K562 (cell line): Measurements from ENCODE around the gene LDLRAD3. TPM values are rescaled to one million over a fixed set of nuclear protein-coding genes. Genes with fewer than 3 reads are reported as not detected.

Experiments used
- CBX2 ChIP-seq: fragments of 200-600 bp; sonication (generic); IDR thresholded peaks from one replicate; pipeline ENCODE4 v1.6.1; 2012; ENCODE audit warnings: mild to moderate bottlenecking, low read length, inconsistent platforms; ENCODE audit not compliant: insufficient read depth, poor library complexity, severe bottlenecking
- CHD1 ChIP-seq: fragments of 200-600 bp; sonication (generic); IDR thresholded peaks from one replicate; pipeline ENCODE4 v1.6.1; 2012; ENCODE audit warnings: mild to moderate bottlenecking, moderate library complexity, low read length, inconsistent platforms
- FOXP4 ChIP-seq: sonication (generic); formaldehyde crosslinking; IDR thresholded peaks from 2 replicates; pipeline ENCODE4 v1.8.0; 2022; ENCODE audit warnings: mild to moderate bottlenecking, missing genetic modification reagents, borderline replicate concordance
- GMEB1 ChIP-seq: fragments of 250-450 bp; sonication (Bioruptor Pico); IDR thresholded peaks from 2 replicates; pipeline ENCODE4 v1.4.0; 2020; ENCODE audit warnings: mild to moderate bottlenecking
- MCM7 ChIP-seq, 2 experiments: fragments of 450-650 bp; IDR thresholded peaks; 2 replicates each; pipeline ENCODE4 v1.6.1; 2016 to 2018
- MEIS2 ChIP-seq: fragments of 450-650 bp; IDR thresholded peaks from 2 replicates; pipeline ENCODE4 v1.6.1; 2014; ENCODE audit warnings: mild to moderate bottlenecking; ENCODE audit not compliant: partially characterized antibody
- MTA2 ChIP-seq: fragments of 450-650 bp; IDR thresholded peaks from 2 replicates; pipeline ENCODE4 v1.6.1; 2016; ENCODE audit warnings: low read depth
- NR2C2 ChIP-seq, 2 experiments: fragments of 200-800 bp in 1 of 2; sonication (Bioruptor generic) in 1 of 2; sonication (generic) in 1 of 2; formaldehyde crosslinking in 1 of 2; IDR thresholded peaks; 2 replicates each; pipeline versions ENCODE4 v1.6.1 to v1.8.0; 2016 to 2022; ENCODE audit warnings: mild to moderate bottlenecking in 1 of 2, missing compliant biosample characterization in 1 of 2, missing genetic modification characterization in 1 of 2, missing genetic modification reagents in 1 of 2
- PHF20 ChIP-seq: fragments of 450-650 bp; IDR thresholded peaks from 2 replicates; pipeline ENCODE4 v1.6.1; 2018; ENCODE audit not compliant: partially characterized antibody
- SMAD1 ChIP-seq: fragments of 150-350 bp; IDR thresholded peaks from 2 replicates; pipeline ENCODE4 v1.6.1; 2014; ENCODE audit warnings: low read length, low read depth; ENCODE audit not compliant: partially characterized antibody
- SRSF3 ChIP-seq: fragments of 200-400 bp; formaldehyde crosslinking; IDR thresholded peaks from 2 replicates; pipeline ENCODE4 v1.6.1; 2016; ENCODE audit warnings: mild to moderate bottlenecking, low read length, moderate library complexity; ENCODE audit not compliant: insufficient read depth
- polyA plus RNA-seq, 8 experiments: library from polyadenylated mRNA; depleted of rRNA in 4 of 8; stranded (reverse) in 5 of 8; unstranded in 3 of 8; fragments of >200 nt; fragmentation: Nextera tagmentation in 2 of 8; fragmentation: Illumina TruSeq in 1 of 8; extraction: Ambion mirVana in 2 of 8; extraction: Trizol in 1 of 8; gene quantifications; 2 replicates each; pipeline versions ENCODE4 v1.2.1 to v1.2.3, GENCODE V29; 2011 to 2014; ENCODE audit warnings: inconsistent platforms in 1 of 8, missing spikeins in 1 of 8
- total RNA-seq, 7 experiments: library from RNA; depleted of rRNA in 6 of 7; stranded (reverse); fragments of >200 nt in 6 of 7; fragmentation: Illumina TruSeq in 2 of 7; extraction: Trizol in 2 of 7; gene quantifications; 2 replicates each; pipeline versions ENCODE4 v1.2.1 to v1.2.3, GENCODE V29; 2011 to 2021; ENCODE audit warnings: low replicate concordance in 1 of 7

The LDLRAD3 gene
- total and polyA plus RNA-seq, 9 of the 15 experiments (the other 6 are each of a cell fraction or from before 2014, with no cell fraction given) = 0.73 to 7.2 (median 3.5) TPM

- TF ChIP-seq GMEB1 (no peak), SRSF3 (no peak), MTA2 (no peak), MEIS2 (no peak), PHF20 (no peak), CBX2 (no peak), NR2C2 (CRISPR knock-in tag; IDR thresholded peaks at IDR 0.05) (no peak), NR2C2 (tag; IDR thresholded peaks at IDR 0.05) (peak; percentile 69; the same call in 1 of the 2 replicates), FOXP4 (CRISPR knock-in tag) (no peak), CHD1 (no peak), MCM7 (IDR thresholded peaks at IDR 0.05) (no peak), SMAD1 (no peak)
These were observed 160.8 kb downstream of the LDLRAD3 start (continued) for GRCh38 chr11:36104660-36104992.
